Esophagus squamous epithelium (tissue), 5 donors: ENCODE measurements around the gene PTPN1. TPM values are rescaled to one million over a fixed set of nuclear protein-coding genes. Genes with fewer than 3 reads are reported as not detected.
A peak's percentile ranks its signal among the peaks of the same experiment; 100 is the strongest.

Source experiments
- DNase-seq: peaks from one replicate; lab custom pipeline; 2025; lab: John Stamatoyannopoulos, UW
- H3K27ac ChIP-seq, 4 donors: fragments of 200-600 bp; sonication (generic); one replicate each; pipeline ENCODE4 v1.5.1; 2016 to 2019; ENCODE audit warnings: mild to moderate bottlenecking in 1 of 4
- H3K27me3 ChIP-seq, 4 donors: fragments of 200-600 bp; sonication (generic); 1 replicate in 3 of 4; 2 replicates in 1 of 4; pipeline versions ENCODE4 v1.5.1 to v1.6.0; 2017 to 2021; ENCODE audit warnings: antibody characterized with exemption in 1 of 4
- H3K36me3 ChIP-seq, 3 donors: fragments of 200-600 bp; sonication (generic); one replicate each; pipeline ENCODE4 v1.5.1; 2016 to 2019
- H3K4me1 ChIP-seq, 3 donors: fragments of 200-600 bp; sonication (generic); one replicate each; pipeline ENCODE4 v1.5.1; 2017 to 2019
- H3K4me3 ChIP-seq, 4 donors: fragments of 200-600 bp; sonication (generic); 1 replicate in 3 of 4; 2 replicates in 1 of 4; pipeline ENCODE4 v1.5.1; 2016 to 2019; ENCODE audit warnings: mild to moderate bottlenecking in 2 of 4, moderate library complexity in 1 of 4
- H3K9me3 ChIP-seq, 3 donors: fragments of 200-600 bp; sonication (generic); one replicate each; pipeline ENCODE4 v1.5.1; 2016 to 2019
- CTCF ChIP-seq, 6 experiments: fragments of 450-650 bp in 4 of 6; fragments of 200-600 bp in 2 of 6; sonication (generic) in 2 of 6; IDR thresholded peaks; one replicate each; pipeline ENCODE4 v1.5.1; 2016 to 2019; ENCODE audit warnings: antibody characterized with exemption in 6 of 6, mild to moderate bottlenecking in 4 of 6, moderate library complexity in 4 of 6
- POLR2A ChIP-seq, 4 donors: fragments of 450-650 bp; IDR thresholded peaks; one replicate each; pipeline ENCODE4 v1.6.1; 2017; ENCODE audit warnings: antibody characterized with exemption in 4 of 4, mild to moderate bottlenecking in 4 of 4, moderate library complexity in 3 of 4
- WGBS, 2 donors: methylation state at CpG; one replicate each; pipeline ENCODE4 v1.1.5; 2018; 5-methylcytosine and 5-hydroxymethylcytosine counted together
- intact Hi-C: fragments of 100-400 bp; cut with DNase I; formaldehyde crosslinking; loops from one replicate; pipeline ENCODE4 v1.15.0; 2022
- total RNA-seq, 4 donors: library from RNA; depleted of rRNA; stranded (reverse); fragments of >200 nt; gene quantifications; one replicate each; pipeline ENCODE4 v1.1.0, GENCODE V29; 2016
- donor health status: DM: yes; HTN: yes; CAD: no.

PTPN1 gene
- total RNA-seq, 4 donors from 2014 or later, result 23.6 to 30.6 (median 29.0) TPM

GRCh38 chr20:50555662-50556061, 45.5 kb downstream of the PTPN1 start:
- H3K4me1 ChIP-seq, result peaks cover under 1 to 43% (median 6%) of the 10 kb centered on the region in 3 donors
- TF ChIP-seq POLR2A (IDR thresholded peaks at IDR 0.05) (no peak), CTCF (IDR thresholded peaks at IDR 0.05) (no peak)
- DNase-seq, result no peak
- intact Hi-C loops, result no loop called here
- peaks cover 0 to 6% (median 0%) of the 10 kb centered on the region in 3 donors for H3K36me3 ChIP-seq
- no peaks in the 10 kb centered on the region for H3K27me3 ChIP-seq
- no peaks in the 10 kb centered on the region for H3K9me3 ChIP-seq
- WGBS, 2 donors, result 73 to 87% methylated on average over 5 of the region's 5 CpGs
- H3K4me3 ChIP-seq, result no peak overlapping the region
- no peak overlapping the region for H3K27ac ChIP-seq

GRCh38 chr20:50557549-50558134, 47.5 kb downstream of the PTPN1 start:
- H3K27ac ChIP-seq, result no peak overlapping the region
- DNase-seq, result no peak
- H3K27me3 ChIP-seq, result no peaks in the 10 kb centered on the region
- H3K4me3 ChIP-seq, result no peak overlapping the region
- H3K9me3 ChIP-seq, result no peaks in the 10 kb centered on the region
- peaks cover 0 to 18% (median 0%) of the 10 kb centered on the region in 3 donors for H3K36me3 ChIP-seq
- peaks cover 12 to 43% (median 16%) of the 10 kb centered on the region in 3 donors for H3K4me1 ChIP-seq
- TF ChIP-seq POLR2A (IDR thresholded peaks at IDR 0.05), result no peak
- TF ChIP-seq CTCF (IDR thresholded peaks at IDR 0.05), result no peak
- intact Hi-C loops, result no loop called here
- WGBS, 2 donors, result 95 to 97% methylated on average over 11 of the region's 11 CpGs

DNA sequence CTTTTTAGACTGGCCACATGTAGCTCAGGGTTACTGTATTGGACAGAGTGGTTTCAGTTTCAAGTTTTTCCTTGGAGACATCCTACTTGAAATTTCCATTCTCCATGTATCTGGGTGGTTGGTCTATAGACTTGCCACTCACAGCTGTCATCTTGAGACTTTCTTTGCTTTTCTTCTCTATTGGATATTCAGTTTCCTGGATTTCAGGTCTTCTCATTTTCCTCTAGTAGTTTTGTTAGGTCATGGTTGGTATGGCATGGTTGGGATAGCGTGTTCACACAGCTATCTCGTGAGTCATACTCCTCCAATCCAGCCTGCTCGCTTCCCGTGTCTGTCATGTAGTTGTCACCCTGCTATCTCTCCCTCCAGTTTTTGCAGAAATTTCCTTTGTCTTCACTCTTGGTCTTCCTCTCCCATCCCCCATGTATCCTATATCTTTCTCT, 48.3 kb downstream of the PTPN1 start:
- DNase-seq, result no peak
- Histone ChIP-seq H3K4me1 (peaks cover 16 to 52% (median 16%) of the 10 kb centered on the region in 3 donors), H3K27ac (peak overlapping the region in 1 of 4 donors; percentile 34), H3K27me3 (no peaks in the 10 kb centered on the region), H3K9me3 (no peaks in the 10 kb centered on the region), H3K36me3 (peaks cover 0 to 26% (median 0%) of the 10 kb centered on the region in 3 donors), H3K4me3 (no peak overlapping the region)
- 36 to 51% methylated on average over 4 of the region's 4 CpGs for WGBS, 2 donors
- intact Hi-C loops, result no loop called here
- TF ChIP-seq CTCF (IDR thresholded peaks at IDR 0.05) (no peak), POLR2A (IDR thresholded peaks at IDR 0.05) (no peak)

DNA sequence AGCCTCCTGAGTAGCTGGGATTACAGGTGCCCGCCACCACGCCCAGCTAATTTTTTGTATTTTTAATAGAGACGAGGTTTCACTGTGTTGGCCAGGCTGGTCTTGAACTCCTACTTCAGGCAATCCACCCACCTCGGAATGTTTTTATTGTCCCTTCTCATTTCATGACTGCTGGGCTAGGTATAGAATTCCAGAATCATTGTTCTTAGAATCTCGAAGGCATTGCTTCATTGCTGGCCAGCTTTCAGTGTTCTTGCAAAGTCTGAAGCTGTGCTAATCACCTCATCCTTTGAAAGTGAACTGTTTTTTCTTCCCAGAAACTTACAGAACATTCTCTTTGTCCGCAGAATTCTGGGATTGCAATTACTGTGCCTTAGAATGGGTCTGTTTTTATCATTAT, 49.0 kb downstream of the PTPN1 start:
- WGBS, 2 donors, result 84 to 87% methylated on average over 6 of the region's 6 CpGs
- intact Hi-C loops, result no loop called here

More for the DNA sequence above, 49.0 kb downstream of the PTPN1 start:
- no peak for DNase-seq
- peaks cover 0 to 28% (median 0%) of the 10 kb centered on the region in 3 donors for H3K36me3 ChIP-seq
- TF ChIP-seq CTCF (IDR thresholded peaks at IDR 0.05), result no peak
- TF ChIP-seq POLR2A (IDR thresholded peaks at IDR 0.05), result no peak
- H3K27ac ChIP-seq, result no peak overlapping the region
- H3K27me3 ChIP-seq, result no peaks in the 10 kb centered on the region
- H3K9me3 ChIP-seq, result no peaks in the 10 kb centered on the region
- H3K4me3 ChIP-seq, result no peak overlapping the region
- peaks cover 17 to 58% (median 18%) of the 10 kb centered on the region in 3 donors for H3K4me1 ChIP-seq
